Activated CD4-positive, alpha-beta T cell treated with anti-CD3 and anti-CD28 coated beads, Interleukin-2, Interleukin-6, amounts not matched to agents 100 ng/mL and 50 ng/mL, durations not matched to agents 16 hours and 8 hours (primary cell): Measurements from ENCODE around the gene TNK2.
"Not testable (repeated sequence)": the region's sequence is repeated elsewhere in the genome, so short reads cannot be mapped to it uniquely, and the experiment has no call there.

Experiments used
- DNase-seq: peaks from one replicate; pipeline ENCODE4 v3.0.0-alpha.2; 2020

Gene TNK2

DNA sequence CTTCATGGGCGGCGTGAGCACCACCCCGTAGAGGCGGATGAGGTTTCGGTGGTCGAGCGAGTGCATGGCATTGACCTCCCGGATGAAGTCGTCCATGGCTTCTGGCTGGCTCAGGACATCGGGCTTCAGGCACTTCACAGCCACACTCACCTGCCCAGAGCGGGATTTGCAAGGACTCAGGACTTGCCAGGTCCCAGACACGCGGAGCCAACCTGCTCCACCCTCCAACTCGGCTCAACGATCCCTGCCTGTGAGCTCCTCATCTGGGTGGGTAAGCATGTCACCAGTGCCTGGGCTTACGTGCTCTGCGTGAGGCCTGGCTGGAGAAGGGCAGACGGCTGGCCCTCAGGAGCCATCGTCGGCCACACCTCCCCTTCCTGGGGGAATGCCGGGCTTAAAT is 25.2 kb downstream of the TNK2 start:
- DNase-seq, result no peak

DNA sequence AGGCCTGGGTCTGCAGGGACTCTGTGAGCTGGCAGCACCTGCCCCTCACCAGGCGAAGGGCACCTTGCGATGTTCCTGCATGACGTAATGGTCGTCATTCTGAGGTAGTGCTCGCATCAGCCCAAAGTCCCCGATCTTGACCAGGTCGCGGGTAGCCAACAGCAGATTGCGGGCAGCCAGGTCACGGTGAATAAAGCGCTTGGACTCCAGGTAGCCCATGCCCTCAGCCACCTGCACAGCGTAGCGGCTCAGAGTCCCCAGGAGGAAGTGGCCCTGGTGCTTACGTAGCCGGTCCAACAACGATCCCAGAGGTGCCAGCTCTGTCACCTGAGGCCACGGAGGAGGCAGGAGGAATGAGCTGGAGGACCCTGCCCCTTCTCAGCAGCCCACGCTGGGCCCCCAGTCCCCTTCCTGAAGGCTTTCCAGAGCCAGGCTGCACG is 26.3 kb downstream of the TNK2 start:
- no peak for DNase-seq

DNA sequence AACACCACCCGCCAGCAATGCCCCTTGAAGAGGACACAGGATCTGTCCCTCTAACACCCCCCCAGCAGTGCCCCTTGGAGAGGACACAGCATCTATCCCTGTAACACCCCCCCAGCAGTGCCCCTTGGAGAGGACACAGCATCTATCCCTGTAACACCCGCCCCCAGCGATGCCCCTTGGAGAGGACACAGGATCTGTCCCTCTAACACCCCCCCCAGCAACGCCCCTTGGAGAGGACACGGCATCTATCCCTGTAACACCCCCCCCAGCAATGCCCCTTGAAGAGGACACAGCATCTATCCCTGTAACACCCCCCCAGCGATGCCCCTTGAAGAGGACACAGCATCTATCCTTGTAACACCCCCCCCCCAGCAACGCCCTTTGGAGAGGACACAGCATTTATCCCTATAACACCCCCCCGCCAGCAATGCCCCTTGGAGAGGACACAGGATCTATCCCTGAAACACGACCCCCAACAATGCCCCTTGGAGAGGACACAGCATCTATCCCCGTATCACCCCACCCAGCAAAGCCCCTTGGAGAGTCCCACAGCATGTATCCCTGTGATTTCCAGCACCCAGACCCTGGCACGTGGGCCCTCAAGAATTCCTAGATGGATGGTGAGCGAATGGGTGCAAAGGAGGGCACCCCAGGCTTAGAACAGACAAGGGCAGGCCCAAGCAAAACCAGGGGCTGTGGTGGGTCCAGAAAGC is 26.9 kb downstream of the TNK2 start:
- DNase-seq, result no peak

DNA sequence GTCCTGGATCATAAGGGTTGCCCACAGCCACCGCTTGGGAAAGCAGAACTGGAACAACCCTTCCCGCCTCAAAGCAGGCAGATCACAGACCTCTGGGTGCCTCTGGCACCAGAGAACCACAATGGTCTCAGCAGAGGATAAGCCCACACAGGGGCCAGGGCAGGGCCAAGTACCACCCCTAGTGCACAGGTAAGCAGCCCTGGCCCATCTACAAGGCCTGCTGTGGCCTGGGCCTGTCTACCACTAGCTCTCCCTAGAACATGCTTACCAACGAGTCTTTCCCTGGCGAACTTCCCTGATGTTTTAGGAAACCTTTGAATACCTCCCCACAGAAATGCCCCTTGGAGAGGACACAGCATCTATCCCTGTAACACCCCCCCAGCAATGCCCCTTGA is 28.3 kb downstream of the TNK2 start:
- no peak for DNase-seq

DNA sequence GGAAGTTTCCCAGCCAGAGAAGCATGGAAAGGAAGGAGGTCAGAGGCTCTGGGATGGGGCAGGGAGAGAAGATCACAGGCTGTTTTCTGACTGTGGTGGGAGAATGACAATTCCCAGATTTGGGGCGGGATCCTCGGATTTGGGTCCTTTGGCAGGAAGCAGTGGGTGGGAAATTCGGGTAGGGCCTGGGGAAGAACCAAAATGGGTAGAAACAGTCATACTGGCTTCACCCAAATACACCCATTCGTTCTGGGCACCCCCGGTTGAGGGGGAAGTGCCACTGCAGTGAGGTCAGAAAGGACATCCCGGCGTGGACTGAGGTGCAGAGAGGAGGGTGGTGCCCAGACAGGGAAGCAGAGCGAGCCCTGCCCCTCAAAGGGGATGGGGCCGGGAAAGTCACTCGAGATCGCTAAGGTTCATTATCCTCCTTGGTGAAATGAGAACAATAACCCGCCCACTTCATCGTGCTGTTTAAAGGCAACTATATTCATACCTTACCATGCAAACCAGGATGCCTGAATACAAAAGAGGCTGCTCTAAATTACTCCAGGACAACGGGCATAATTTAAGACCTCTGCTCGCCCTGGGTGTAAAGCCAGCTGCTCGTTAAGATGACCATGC is 28.8 kb downstream of the TNK2 start:
- no peak for DNase-seq

DNA sequence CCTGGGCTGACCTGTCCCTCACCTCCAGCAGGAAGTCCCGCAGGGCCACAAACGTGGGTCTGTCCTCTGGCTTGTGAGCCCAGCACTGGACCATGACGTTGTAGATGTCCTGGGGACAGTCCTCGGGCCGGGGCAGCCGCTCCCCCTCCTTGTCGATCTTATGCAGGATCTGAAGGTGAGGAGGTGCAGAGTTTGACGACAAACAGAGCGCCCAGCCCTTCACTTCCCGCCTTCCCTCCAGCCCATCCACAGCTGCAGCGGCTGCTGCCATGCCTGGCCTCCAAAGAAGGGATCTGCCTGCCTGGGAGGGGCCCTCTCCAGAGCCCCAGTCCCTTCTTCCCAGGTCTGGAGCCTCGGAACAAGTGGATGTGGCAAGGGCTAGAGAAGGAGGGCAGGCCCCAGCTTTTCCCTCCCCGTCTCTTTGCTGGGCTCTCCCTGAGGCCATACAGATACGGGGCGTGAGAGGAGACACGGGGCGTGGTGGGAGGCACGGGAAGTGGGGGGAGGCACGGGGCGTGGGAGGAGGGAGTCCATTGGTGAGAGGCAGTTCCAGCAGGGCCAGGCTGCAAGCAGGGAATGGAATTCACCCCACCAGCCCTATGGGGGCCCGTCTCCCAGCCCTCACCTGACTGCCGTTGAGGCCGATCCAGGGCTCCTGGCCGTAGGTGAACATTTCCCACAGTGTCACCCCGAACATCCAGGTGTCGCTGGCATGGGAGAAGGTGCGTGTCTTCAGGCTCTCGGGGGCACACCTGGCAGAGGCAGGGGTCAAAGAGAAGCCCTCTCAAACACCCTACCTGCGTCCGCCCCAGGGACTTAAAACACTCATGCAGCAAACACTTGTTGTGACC is 29.7 kb downstream of the TNK2 start:
- no peak for DNase-seq

DNA sequence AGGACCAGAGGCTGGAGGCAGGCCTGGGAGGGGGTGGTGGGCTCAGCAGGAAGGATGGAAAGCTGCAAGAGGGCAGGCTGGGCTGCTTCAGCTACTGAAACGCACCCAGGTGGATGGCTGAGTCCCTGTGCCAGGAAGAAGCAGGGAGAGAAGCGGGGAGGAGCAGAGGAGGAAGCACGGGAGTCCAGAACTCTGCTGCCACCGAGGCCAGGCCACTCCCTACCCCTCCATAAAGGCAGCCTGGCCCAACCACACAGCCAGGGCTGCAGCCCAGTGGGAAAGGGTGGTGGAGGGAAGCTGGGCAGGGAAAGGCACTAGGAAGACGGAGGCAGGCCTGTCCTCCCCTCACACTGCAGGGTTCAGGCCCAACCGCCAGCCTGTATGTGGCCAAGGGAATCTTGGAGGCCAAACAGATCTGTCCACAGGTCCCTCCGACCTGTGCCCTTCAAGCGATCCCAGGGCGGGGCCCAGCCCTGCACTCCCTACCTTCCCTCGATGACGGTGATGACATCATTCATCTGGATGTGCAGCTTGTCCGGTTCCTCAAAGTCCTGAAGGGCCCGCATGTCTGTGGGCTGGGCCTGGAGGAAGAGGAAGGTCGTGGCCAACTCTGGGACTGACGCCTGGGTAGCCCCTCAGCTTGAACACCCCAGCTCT is 30.5 kb downstream of the TNK2 start:
- no peak for DNase-seq

DNA sequence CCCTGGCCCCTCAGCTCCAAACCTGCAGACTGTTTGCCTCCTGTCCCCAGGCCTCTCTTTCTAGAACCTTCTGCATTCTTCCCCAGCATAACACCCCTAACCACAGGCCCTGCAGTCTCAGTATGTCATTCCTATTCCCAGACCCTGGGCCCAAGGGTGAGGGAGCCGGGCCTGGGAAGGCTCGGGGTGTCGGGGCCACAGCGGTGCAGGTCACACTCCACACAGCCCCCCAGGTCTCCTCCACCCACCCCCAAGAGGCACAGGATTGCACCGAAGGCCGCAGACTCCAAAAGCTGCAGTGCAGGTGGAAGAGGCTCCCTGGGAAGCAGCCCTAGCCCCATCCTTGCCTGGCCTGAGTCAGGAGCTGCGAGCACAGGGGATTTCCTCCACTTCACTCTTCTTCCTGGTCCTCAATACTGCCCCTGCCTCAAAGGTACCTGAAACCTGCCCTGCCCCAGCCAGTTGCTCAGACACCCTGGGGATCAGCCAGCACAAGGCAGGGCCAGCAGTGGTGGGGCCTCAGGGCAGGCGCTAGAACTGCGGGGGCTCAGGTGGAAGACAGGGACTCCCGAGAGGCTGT is 31.1 kb downstream of the TNK2 start:
- DNase-seq, result no peak

DNA sequence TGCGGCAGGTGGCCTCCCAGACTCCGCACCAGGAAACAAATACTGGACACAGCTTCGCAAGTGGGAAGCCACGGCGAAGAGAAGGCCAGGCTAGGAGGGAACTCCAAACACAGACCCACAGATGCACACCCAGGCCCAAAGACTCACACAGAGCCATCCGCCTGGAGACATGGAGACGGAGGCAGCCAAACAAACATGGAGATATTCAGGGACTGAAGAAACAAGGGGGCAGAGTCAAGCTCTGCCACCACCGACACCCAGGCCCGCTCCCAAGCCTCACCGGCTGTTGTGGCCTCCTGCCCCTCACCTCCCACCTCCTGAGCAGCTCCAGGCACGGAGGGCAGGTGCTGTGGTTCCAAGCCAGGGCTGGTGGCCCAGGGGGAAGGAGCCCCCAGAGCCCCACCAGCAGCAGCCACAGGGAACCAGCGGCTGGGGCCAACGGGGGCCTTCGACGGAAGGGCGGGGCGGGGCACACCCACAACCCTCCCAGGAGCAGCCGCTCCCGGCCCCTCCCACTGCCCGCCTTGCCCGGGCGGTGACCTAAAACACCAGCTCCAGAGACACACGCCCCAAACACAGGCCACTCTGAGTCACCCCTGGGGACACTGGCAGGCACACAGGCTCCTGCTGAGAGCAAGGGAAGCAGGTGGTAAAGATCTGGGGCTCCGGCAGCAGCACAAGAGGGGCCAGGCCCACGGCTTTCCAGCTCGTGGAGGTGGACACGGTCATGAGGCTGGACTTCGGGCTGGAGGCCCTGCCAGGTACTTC is 31.9 kb downstream of the TNK2 start:
- DNase-seq, result peak; percentile 48

DNA sequence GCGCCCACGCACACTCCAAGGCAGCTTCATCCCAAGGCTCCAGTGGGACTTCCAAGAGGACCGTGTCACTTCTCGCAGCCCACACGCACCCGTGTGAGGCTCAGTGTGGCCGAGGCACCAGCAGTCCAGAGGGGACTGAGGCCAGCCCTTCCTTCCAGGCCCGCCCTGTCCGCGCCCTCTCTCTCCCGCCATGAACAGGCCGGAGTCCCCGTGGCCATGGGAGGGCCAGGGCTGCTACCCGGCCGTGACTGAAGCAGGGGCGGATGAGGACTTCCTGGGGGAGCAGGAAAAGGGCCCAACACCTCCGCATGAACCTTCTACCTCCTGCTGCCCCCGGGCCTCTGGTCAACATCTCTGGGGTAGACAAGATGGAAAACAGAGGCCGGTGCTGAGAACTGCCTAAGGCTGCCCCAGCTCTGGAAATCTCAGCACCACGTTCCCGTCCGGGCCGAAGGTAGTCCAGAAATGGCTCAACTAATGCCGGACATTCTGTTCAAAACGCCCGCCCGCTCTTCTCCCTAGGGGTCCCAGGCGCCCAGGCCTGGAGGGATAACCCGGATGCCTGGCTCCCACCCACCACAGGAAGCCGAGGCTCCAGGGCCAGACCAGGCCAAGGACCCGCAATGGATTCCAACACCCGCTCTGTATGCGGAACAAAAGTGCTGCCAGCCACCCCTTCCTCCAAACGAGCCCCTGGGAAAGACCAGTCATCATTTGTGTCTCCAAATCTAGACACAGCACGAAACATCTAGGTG is 32.7 kb downstream of the TNK2 start:
- no peak for DNase-seq

DNA sequence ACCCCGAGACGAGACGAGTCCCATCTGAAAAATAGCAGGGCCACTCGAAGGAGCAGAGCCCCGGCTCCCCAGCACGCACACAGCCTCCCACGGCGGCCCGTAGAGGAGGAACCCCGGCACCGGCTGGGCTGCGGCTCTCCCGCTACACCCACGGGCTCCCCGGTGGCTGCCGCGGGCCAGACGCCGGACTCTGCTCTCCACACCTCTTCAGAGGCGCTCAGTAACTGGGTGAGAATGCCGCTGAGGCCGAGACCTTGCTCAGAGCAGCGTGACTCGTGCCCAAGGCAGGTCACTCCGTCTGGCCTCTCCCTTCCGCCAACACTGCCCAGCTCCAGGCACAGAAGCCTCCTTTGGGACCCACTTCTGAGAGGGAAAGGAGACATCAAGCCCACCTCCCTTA is 34.4 kb downstream of the TNK2 start:
- DNase-seq, result no peak

DNA sequence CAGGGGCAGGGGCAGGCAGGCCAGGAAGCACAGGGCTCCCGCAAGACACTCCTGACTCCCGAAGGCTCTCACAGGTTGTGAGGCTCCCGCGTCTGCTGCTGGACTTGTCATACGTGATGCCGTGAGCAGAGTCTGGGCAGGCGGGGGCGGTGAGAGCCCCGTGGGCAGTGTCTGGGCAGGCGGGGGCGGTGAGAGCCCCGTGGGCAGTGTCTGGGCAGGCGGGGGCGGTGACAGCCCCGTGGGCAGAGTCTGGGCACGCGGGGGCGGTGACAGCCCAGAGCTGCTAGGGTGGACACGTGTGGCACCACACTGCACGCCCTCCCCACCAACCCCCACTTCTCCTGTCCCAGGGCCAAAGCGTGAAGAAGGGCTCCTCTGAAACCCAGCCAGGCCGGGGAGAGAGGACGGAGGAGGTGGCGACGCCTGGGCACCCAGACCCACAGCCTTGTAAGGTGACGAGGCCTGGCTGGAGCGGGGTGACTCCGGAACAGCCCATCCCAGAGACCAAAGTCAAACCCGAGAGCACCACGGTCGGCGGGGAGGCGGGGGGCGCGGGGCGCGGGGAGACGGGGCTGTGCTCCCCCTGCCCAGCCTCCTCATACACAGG is 35.0 kb downstream of the TNK2 start:
- DNase-seq, result no peak

DNA sequence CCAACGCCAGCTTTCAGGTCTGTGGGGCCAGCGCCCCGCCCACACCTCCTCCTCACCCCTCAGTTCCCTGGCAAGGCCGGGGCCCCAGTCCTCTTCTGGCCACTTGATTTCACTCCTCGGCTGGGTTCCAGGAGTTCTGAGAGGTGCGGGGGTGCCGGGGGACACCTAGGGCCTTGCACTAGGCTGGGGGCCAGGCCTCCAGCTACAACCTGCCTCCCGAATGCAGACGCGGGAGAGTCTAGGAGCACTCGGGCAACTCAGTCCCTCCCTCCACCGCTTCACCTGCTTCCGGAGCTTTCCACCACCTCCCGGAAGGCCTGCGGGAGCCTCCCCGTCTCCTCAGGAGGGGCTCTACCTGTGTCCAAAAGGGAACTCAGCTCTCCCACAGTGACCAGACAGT is 35.6 kb downstream of the TNK2 start:
- no peak for DNase-seq

DNA sequence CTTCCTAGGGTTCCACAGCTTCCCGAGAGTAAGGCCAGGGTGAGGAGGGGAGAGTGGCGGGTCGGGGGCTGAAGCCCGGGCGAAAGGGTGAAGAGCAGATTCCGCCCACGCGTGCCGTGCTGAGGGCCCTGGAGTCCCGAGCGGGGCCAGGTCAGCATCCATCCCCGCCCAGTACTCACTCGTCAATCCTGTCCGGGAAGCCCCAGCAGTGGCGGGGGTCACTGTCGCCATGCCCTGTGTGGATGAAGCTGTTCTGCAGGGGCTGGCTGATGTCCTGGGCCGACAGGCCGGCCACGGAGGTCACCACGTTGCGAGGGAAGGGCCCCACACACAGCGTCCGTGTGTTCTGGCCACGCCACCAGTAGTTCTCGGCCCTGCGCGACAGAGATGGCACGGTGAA is 36.3 kb downstream of the TNK2 start:
- DNase-seq, result no peak

DNA sequence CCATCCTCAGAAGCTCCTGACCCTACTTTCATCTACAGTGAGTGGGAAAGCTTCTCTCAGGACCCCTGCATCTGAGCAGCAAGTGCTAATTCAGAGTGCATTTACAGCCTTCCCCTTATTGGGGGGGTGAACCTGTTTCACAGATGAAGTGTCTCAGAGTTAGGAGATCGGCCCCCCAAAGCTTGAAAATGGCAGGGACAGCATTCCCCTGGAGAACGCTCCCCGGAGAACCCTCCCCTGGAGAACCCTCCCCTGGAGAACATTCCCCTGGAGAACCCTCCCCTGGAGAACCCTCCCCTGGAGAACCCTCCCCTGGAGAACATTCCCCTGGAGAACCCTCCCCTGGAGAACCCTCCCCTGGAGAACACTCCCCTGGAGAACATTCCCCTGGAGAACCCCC is 36.7 kb downstream of the TNK2 start:
- not testable (repeated sequence) for DNase-seq

DNA sequence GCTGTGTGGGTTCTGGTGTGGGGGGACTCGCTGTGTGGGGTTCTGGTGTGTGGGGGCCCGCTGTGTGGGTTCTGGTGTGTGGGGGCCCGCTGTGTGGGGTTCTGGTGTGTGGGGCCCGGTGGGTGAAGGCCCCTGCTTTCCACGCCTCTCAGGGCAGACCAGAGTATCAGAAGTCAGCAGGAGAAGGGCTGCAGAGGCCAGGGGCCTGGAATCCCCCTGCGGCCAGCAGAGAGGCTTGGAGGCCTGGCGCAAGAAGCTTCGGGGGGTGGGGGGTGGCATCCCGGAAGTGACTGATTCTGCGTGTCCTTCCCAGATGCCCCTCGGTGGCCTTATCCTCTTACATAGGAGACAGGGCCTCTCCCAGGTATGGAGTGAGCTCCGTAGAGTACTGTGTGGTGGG is 37.4 kb downstream of the TNK2 start:
- DNase-seq, result no peak

DNA sequence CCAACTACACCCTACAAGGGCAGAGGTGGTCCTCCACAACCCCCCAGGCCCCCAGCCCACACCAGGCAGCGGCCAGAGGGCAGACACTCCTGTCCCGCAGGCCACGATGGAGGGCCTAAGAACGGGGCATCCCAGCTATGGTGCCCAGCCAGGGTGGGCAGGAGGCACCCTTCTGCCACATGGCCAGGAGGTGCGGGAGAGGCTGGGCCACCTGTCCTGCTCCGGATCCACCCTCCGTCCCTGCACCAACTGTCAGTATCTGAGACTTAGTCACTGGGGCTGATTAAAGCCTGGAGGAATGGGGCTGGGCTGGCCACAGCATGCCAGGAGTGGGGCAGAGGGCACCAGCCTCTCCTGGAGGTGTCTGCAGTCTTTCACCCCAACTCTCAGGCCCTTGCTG is 37.9 kb downstream of the TNK2 start:
- DNase-seq, result no peak

DNA sequence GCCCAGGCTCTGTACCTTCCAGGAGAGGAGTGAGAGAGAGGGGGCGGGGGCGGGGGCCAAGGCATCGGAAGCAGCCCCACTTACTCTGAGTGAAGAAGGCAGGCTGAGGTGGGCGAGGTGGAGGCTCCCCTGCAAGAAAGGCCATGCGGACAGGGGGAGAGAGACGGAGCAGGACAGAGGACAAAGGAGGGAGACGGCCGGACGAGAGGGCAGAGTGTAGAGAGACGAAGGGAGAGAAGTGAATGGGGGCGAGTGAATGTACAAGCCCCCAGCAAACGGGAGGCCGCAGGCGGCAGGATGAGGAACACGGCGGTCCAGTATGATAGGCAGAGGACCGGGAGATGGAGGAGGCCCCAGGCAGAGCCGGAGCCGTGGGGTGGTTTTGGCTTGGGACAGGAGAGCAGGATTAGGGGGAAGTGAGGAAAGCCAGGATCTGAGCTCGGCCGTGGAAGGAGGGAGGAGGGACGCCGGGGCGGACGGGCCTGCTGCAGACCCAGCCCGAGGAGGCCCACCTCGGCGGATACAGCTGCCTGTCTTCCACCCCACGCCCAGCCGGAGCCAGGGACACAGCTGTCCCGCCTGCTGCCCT is 38.8 kb downstream of the TNK2 start:
- no peak for DNase-seq

DNA sequence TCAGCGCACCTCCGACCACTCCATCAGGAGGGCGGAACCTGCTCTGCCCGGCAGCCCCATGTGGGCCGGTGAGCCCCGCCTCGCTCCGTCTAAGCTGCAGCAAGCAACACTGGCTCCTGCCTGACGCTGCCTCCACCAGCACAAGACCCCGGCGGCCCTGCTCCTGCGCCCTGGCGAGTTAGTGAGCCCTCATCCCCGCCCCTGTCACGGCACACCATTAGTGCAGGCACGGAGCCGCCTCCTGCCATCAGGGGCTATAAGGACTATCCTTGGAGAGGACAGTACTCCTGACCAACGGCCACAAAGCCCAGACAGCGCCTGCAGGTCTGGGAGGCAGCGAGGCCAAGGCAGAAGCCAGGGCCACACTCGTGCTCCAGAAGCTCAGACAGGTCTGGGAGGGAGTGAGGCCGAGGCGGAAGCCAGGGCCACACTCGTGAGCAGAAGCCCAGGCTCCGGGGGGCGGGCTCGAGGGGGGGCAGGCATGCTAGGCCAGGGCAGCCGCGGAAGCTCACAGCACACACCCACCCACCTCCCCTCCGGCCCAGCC is 39.4 kb downstream of the TNK2 start:
- no peak for DNase-seq

DNA sequence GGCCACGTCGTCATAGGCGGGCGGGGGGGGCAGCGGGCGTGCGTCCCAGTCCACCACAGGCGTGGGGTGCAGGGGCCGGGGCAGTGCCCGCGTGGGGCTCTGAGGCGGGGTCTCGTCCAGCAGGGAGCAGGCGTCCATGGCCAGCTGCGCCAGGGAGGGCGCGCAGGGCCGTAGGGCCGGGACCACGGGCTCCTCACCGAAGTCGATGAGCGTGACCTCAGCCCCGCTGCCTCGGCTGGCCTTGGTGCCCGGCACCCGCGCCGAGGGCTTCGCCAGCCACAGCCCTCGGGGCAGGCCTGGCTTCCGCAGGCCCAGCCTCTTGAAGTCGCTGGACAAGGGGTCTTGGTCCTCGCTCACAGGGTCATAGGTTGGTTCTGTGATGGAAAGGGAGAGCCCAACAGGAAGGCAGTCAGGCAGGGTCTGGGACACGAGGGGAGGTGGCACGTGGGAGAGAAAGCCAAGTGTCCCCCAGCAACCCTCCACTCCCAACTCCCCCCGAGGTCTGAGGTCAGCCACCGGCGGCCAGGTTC is 40.0 kb downstream of the TNK2 start:
- DNase-seq, result no peak
